Bronchial epithelial cell (primary cell): ENCODE data around the gene PRKCZ. TPM values are rescaled to one million over a fixed set of nuclear protein-coding genes. Genes with fewer than 3 reads are reported as not detected.
A peak's percentile ranks its signal among the peaks of the same experiment; 100 is the strongest.
"Not testable (repeated sequence)": the region's sequence is repeated elsewhere in the genome, so short reads cannot be mapped to it uniquely, and the experiment has no call there.

Experiments used
- DNase-seq: peaks from one replicate; pipeline ENCODE4 v3.0.0-alpha.2; 2010; ENCODE audit warnings: low read depth
- FAIRE-seq: peaks from 2 replicates; lab custom pipeline; 2011; peaks lifted over from hg19 to GRCh38; lab: Jason Lieb, UNC
- H3K27me3 ChIP-seq: 2 replicates; pipeline ENCODE4 v1.5.1; 2011; ENCODE audit warnings: low read length; ENCODE audit not compliant: control insufficient read depth, insufficient read depth
- H3K36me3 ChIP-seq: 2 replicates; pipeline ENCODE4 v1.5.1; 2011; ENCODE audit warnings: low read length; ENCODE audit not compliant: control insufficient read depth, insufficient read depth
- H3K4me3 ChIP-seq: 2 replicates; pipeline ENCODE4 v1.5.1; 2011; ENCODE audit warnings: mild to moderate bottlenecking, low read depth, low read length, control low read depth
- total RNA-seq: library from RNA; depleted of rRNA; stranded (reverse); fragments of >200 nt; gene quantifications from 2 replicates; pipeline ENCODE4 v1.2.1, GENCODE V29; 2014
- TF ChIP-seq, protein P1 (sequence below): IDR thresholded peaks from 2 replicates; pipeline ENCODE4 v1.5.1; 2011; ENCODE audit warnings: mild to moderate bottlenecking, moderate library complexity, low read length, control low read depth, inconsistent platforms; ENCODE audit not compliant: insufficient read depth, severe bottlenecking

Gene PRKCZ
- total RNA-seq, 1 donor from 2014 or later, result 38.4 TPM

DNA sequence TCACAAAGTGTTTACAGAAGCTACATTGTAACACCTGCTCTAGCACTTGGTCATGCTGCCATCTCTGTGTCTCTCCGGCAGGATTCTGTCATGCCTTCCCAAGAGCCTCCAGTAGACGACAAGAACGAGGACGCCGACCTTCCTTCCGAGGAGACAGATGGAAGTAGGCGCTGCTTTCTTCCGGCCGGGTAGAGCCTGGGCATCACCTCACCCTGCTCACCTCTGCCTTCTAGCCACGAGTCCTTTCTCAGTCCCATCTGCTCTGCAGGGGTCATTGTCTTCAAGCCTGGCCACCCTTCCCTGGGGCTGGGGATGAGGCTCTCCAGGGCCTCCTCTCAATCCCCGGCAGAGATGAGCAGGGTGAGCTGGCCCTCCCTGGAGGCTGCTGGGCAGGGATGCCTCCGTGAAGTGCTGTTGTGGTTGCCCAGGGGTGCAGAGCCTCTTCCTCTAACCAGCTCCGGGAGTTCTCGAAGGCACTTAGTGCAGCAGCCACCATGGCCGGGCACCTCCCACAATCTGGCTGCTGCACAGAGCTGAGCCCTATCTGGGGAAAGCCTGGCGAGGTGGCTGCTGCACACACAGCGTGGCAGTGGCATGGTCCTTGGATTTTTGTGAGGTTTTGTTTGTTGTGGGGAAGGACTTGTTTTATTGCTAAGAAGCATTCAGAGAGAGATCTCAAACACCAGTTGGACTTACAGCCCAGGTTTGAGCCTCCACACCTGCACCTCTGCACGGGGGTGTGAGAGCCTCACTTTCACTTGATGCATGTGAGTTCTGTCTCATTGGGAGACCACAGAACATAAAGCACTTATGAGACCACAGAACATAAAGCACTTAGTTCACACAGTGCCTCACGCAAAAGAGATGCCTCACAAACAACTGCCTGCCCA, 96.0 kb downstream of the PRKCZ start:
- peaks cover 21% of the 10 kb centered on the region for H3K36me3 ChIP-seq
- FAIRE-seq (no peak), DNase-seq (no peak)
- no peak overlapping the region for H3K4me3 ChIP-seq
- H3K27me3 ChIP-seq, result no peaks in the 10 kb centered on the region
- TF ChIP-seq, protein P1, sequence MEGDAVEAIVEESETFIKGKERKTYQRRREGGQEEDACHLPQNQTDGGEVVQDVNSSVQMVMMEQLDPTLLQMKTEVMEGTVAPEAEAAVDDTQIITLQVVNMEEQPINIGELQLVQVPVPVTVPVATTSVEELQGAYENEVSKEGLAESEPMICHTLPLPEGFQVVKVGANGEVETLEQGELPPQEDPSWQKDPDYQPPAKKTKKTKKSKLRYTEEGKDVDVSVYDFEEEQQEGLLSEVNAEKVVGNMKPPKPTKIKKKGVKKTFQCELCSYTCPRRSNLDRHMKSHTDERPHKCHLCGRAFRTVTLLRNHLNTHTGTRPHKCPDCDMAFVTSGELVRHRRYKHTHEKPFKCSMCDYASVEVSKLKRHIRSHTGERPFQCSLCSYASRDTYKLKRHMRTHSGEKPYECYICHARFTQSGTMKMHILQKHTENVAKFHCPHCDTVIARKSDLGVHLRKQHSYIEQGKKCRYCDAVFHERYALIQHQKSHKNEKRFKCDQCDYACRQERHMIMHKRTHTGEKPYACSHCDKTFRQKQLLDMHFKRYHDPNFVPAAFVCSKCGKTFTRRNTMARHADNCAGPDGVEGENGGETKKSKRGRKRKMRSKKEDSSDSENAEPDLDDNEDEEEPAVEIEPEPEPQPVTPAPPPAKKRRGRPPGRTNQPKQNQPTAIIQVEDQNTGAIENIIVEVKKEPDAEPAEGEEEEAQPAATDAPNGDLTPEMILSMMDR, result no peak

- Histone ChIP-seq H3K4me3 (no peak overlapping the region), H3K36me3 (peaks cover 23% of the 10 kb centered on the region), H3K27me3 (no peaks in the 10 kb centered on the region)
- FAIRE-seq (no peak), DNase-seq (no peak)
- TF ChIP-seq, protein P1, result no peak
These were observed 96.8 kb downstream of the PRKCZ start for GRCh38 chr1:2146836-2147517.

GRCh38 chr1:2147869-2148268, 97.7 kb downstream of the PRKCZ start:
- not testable (repeated sequence) for H3K27me3 ChIP-seq, FAIRE-seq, H3K4me3 ChIP-seq, DNase-seq
- H3K36me3 ChIP-seq, result peaks cover 23% of the 10 kb centered on the region

- H3K4me3 ChIP-seq, result no peak overlapping the region
- H3K27me3 ChIP-seq, result no peaks in the 10 kb centered on the region
- peaks cover 26% of the 10 kb centered on the region for H3K36me3 ChIP-seq
- TF ChIP-seq, protein P1, result no peak
- FAIRE-seq, result peak; percentile 91
- no peak for DNase-seq
These were observed 98.5 kb downstream of the PRKCZ start for GRCh38 chr1:2148691-2149090.

GRCh38 chr1:2150801-2151200, 100.6 kb downstream of the PRKCZ start:
- H3K36me3 ChIP-seq, result peaks cover 22% of the 10 kb centered on the region
- no peaks in the 10 kb centered on the region for H3K27me3 ChIP-seq
- no peak overlapping the region for H3K4me3 ChIP-seq
- TF ChIP-seq, protein P1, result no peak
- DNase-seq (no peak), FAIRE-seq (no peak)

DNA sequence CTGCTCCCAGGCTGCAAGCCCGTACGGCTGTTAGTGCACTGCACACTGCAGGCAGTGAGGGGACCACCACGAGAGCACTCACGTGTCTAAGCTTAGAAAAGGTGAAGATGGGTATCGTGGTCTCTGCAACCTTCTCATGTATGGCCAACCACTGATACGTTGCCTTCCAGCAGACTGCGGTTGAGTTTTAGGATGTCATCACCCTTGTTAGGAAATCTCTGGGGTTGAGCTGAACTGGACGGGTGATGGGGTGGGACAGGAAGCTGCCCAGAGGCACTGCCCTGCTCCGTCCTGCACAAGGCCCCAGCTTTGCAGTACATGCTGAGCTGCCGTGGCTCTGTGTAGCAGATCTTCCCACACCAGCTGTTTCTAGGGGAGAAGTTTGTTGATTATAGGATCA, 101.0 kb downstream of the PRKCZ start:
- peaks cover 21% of the 10 kb centered on the region for H3K36me3 ChIP-seq

More for the DNA sequence above, 101.0 kb downstream of the PRKCZ start:
- no peaks in the 10 kb centered on the region for H3K27me3 ChIP-seq
- TF ChIP-seq, protein P1, result no peak
- DNase-seq (no peak), FAIRE-seq (no peak)
- no peak overlapping the region for H3K4me3 ChIP-seq
